H1 (cell line): ENCODE measurements around the gene POLE3. TPM values are rescaled to one million over a fixed set of nuclear protein-coding genes. Genes with fewer than 3 reads are reported as not detected.

ENCODE experiments used
- CTCF ChIA-PET: fragments of 300-600 bp; sonication (Branson Sonifier 250); formaldehyde crosslinking; loops from one replicate; lab custom pipeline; 2021; ENCODE audit not compliant: partially characterized antibody; lab: Charles Lee
- POLR2A ChIA-PET: fragments of 300-600 bp; sonication (Branson Sonifier 250); formaldehyde crosslinking; loops from one replicate; lab custom pipeline; 2021; ENCODE audit warnings: inconsistent platforms; ENCODE audit not compliant: partially characterized antibody; lab: Charles Lee
- DNase-seq, 2 experiments: peaks; one replicate each; pipeline versions ENCODE4 v3.0.0 to v3.0.0-alpha.2; 2010 to 2022; ENCODE audit warnings: low spot score in 2 of 2, low read depth in 1 of 2, mixed read lengths in 1 of 2
- FAIRE-seq: peaks from 2 replicates; lab custom pipeline; 2011; peaks lifted over from hg19 to GRCh38; lab: Jason Lieb, UNC
- H2AFZ ChIP-seq: 2 replicates; pipeline ENCODE4 v1.8.1; 2012; ENCODE audit warnings: low read length, inconsistent platforms
- H2AK5ac ChIP-seq: 2 replicates; pipeline ENCODE4 v1.6.1; 2013; ENCODE audit warnings: low read depth, low read length
- H2BK120ac ChIP-seq: replicated peaks from 2 replicates; pipeline ENCODE3; 2013; ENCODE audit warnings: low read depth, low read length, inconsistent platforms
- H2BK12ac ChIP-seq: 2 replicates; pipeline ENCODE4 v1.6.1; 2013; ENCODE audit warnings: low read depth, low read length
- H2BK15ac ChIP-seq: 2 replicates; pipeline ENCODE4 v1.6.1; 2013; ENCODE audit warnings: low read length
- H2BK20ac ChIP-seq: 2 replicates; pipeline ENCODE4 v1.6.1; 2013; ENCODE audit warnings: low read length
- H2BK5ac ChIP-seq: 2 replicates; pipeline ENCODE4 v1.6.1; 2013; ENCODE audit warnings: low read depth, low read length
- H3K14ac ChIP-seq: 2 replicates; pipeline ENCODE4 v1.6.1; 2013; ENCODE audit warnings: inconsistent platforms; ENCODE audit not compliant: insufficient read length
- H3K18ac ChIP-seq: 2 replicates; pipeline ENCODE4 v1.6.1; 2013; ENCODE audit warnings: low read length; ENCODE audit errors: extremely low read depth
- H3K23ac ChIP-seq: 2 replicates; pipeline ENCODE4 v1.6.1; 2013; ENCODE audit warnings: inconsistent platforms; ENCODE audit not compliant: insufficient read length
- H3K23me2 ChIP-seq: 2 replicates; pipeline ENCODE4 v1.6.1; 2013; ENCODE audit warnings: low read depth, low read length
- H3K27ac ChIP-seq: 2 replicates; pipeline ENCODE4 v1.6.1; 2011; ENCODE audit warnings: low read depth, low read length, inconsistent platforms
- H3K27me3 ChIP-seq, 4 experiments: replicated peaks in 1 of 4; 1 replicate in 1 of 4; 2 replicates in 3 of 4; pipeline versions ENCODE4 v1.6.1 to v1.8.1; 2011 to 2013; ENCODE audit warnings: low read length in 3 of 4, mild to moderate bottlenecking in 3 of 4, inconsistent platforms in 2 of 4, mixed read lengths in 2 of 4, moderate library complexity in 1 of 4; ENCODE audit not compliant: control insufficient read depth in 3 of 4, insufficient read depth in 3 of 4; ENCODE audit errors: extremely low read depth in 1 of 4
- H3K36me3 ChIP-seq, 4 experiments: 2 replicates each; pipeline versions ENCODE4 v1.6.1 to v1.8.1; 2011 to 2013; ENCODE audit warnings: mild to moderate bottlenecking in 4 of 4, low read length in 3 of 4, moderate library complexity in 2 of 4, control low read depth in 1 of 4, inconsistent platforms in 1 of 4; ENCODE audit not compliant: insufficient read depth in 4 of 4, control insufficient read depth in 2 of 4
- H3K4ac ChIP-seq: replicated peaks from 2 replicates; pipeline ENCODE3; 2013; ENCODE audit warnings: low read length, low read depth, mixed read lengths, inconsistent platforms; ENCODE audit not compliant: insufficient read length
- H3K4me1 ChIP-seq, 4 experiments: replicated peaks in 1 of 4; 1 replicate in 1 of 4; 2 replicates in 3 of 4; pipeline versions ENCODE4 v1.6.1 to v1.8.1; 2011 to 2013; ENCODE audit warnings: low read length in 3 of 4, inconsistent platforms in 2 of 4, mixed read lengths in 1 of 4; ENCODE audit not compliant: insufficient read depth in 4 of 4, control insufficient read depth in 3 of 4
- H3K4me2 ChIP-seq, 2 experiments: 2 replicates each; pipeline versions ENCODE4 v1.6.1 to v1.8.1; 2011 to 2013; ENCODE audit warnings: low read depth in 2 of 2, low read length in 2 of 2, control low read depth in 1 of 2, inconsistent platforms in 1 of 2, mild to moderate bottlenecking in 1 of 2; ENCODE audit not compliant: insufficient read depth in 1 of 2
- H3K4me3 ChIP-seq, 4 experiments: fragments of 200-600, 300-600 bp in 1 of 4; sonication (generic), shearing (Covaris generic), sonication (Bioruptor Twin) in 1 of 4; 2 replicates each; pipeline versions ENCODE4 v1.5.1 to v1.8.1; 2011 to 2016; ENCODE audit warnings: low read length in 4 of 4, low read depth in 3 of 4, control low read depth in 2 of 4, inconsistent platforms in 2 of 4, mild to moderate bottlenecking in 2 of 4, mixed read lengths in 1 of 4, moderate library complexity in 1 of 4; ENCODE audit not compliant: insufficient read depth in 2 of 4; ENCODE audit errors: extremely low read depth in 1 of 4
- H3K56ac ChIP-seq: replicated peaks from 2 replicates; pipeline ENCODE3; 2013; ENCODE audit warnings: low read depth, mild to moderate bottlenecking, mixed read lengths, low read length, inconsistent platforms; ENCODE audit not compliant: insufficient read length
- H3K79me1 ChIP-seq: 2 replicates; pipeline ENCODE4 v1.6.1; 2013; ENCODE audit warnings: low read depth, low read length, control low read depth
- H3K79me2 ChIP-seq, 2 experiments: 2 replicates each; pipeline versions ENCODE4 v1.6.1 to v1.8.1; 2012 to 2013; ENCODE audit warnings: low read length in 2 of 2, mild to moderate bottlenecking in 2 of 2, inconsistent platforms in 1 of 2; ENCODE audit not compliant: insufficient read depth in 2 of 2, control insufficient read depth in 1 of 2
- H3K9ac ChIP-seq, 4 experiments: replicated peaks in 1 of 4; 1 replicate in 1 of 4; 2 replicates in 3 of 4; pipeline versions ENCODE4 v1.6.1 to v1.8.1; 2011 to 2013; ENCODE audit warnings: low read depth in 3 of 4, low read length in 3 of 4, control low read depth in 2 of 4, mild to moderate bottlenecking in 2 of 4, moderate library complexity in 2 of 4, inconsistent platforms in 1 of 4; ENCODE audit errors: extremely low read depth in 1 of 4
- H3K9me3 ChIP-seq, 2 experiments: 2 replicates each; pipeline versions ENCODE4 v1.6.1 to v1.8.1; 2012 to 2013; ENCODE audit warnings: mild to moderate bottlenecking in 2 of 2, moderate library complexity in 2 of 2, control low read depth in 1 of 2, inconsistent platforms in 1 of 2, low read depth in 1 of 2, low read length in 1 of 2, mixed read lengths in 1 of 2; ENCODE audit not compliant: insufficient read depth in 2 of 2
- H4K20me1 ChIP-seq, 2 experiments: replicated peaks in 1 of 2; 2 replicates each; pipeline versions ENCODE3 to v1.8.1; 2011 to 2013; ENCODE audit warnings: inconsistent platforms in 2 of 2, low read length in 2 of 2, mild to moderate bottlenecking in 1 of 2; ENCODE audit not compliant: insufficient read depth in 2 of 2, control insufficient read depth in 1 of 2
- H4K5ac ChIP-seq: 2 replicates; pipeline ENCODE4 v1.6.1; 2013; ENCODE audit warnings: low read length, low read depth, mixed read lengths, inconsistent platforms; ENCODE audit not compliant: insufficient read length
- H4K8ac ChIP-seq: 2 replicates; pipeline ENCODE4 v1.8.0; 2013; ENCODE audit warnings: mild to moderate bottlenecking, moderate library complexity, low read length, inconsistent platforms; ENCODE audit not compliant: insufficient read depth; ENCODE audit errors: extremely low read depth
- H4K91ac ChIP-seq: replicated peaks from 2 replicates; pipeline ENCODE3; 2013; ENCODE audit warnings: low read length, mixed read lengths, inconsistent platforms; ENCODE audit not compliant: insufficient read length
- CHD2 ChIP-seq: IDR thresholded peaks from 2 replicates; pipeline ENCODE4 v1.6.1; 2012; ENCODE audit warnings: low read length, improper control_type of control experiment
- EZH2 ChIP-seq: fragments of 200-600 bp; sonication (generic); IDR thresholded peaks from 2 replicates; pipeline ENCODE4 v1.7.1; 2012; ENCODE audit warnings: low read depth, mild to moderate bottlenecking, moderate library complexity, low read length, inconsistent platforms; ENCODE audit not compliant: severe bottlenecking
- GABPA ChIP-seq: IDR thresholded peaks from 2 replicates; pipeline ENCODE4 v1.6.1; 2011; ENCODE audit warnings: mild to moderate bottlenecking, low read length, moderate library complexity, borderline replicate concordance; ENCODE audit not compliant: insufficient read depth
- GTF2F1 ChIP-seq: IDR thresholded peaks from 2 replicates; pipeline ENCODE4 v1.6.1; 2012; ENCODE audit warnings: low read depth, low read length, improper control_type of control experiment, borderline replicate concordance
- MAFK ChIP-seq: IDR thresholded peaks from 2 replicates; pipeline ENCODE4 v1.6.1; 2012; ENCODE audit warnings: low read depth, mild to moderate bottlenecking, improper control_type of control experiment, low read length
- PHF8 ChIP-seq: fragments of 200-600 bp; sonication (generic); conservative IDR thresholded peaks from 2 replicates; pipeline ENCODE4 v1.7.1; 2012; ENCODE audit warnings: low read depth, mild to moderate bottlenecking, inconsistent platforms, low read length, moderate library complexity
- RBBP5 ChIP-seq: IDR thresholded peaks from 2 replicates; pipeline ENCODE4 v1.7.1; 2012; ENCODE audit warnings: low read depth, mild to moderate bottlenecking, inconsistent platforms, low read length, moderate library complexity, borderline replicate concordance
- RXRA ChIP-seq: IDR thresholded peaks from 2 replicates; pipeline ENCODE4 v1.6.1; 2011; ENCODE audit warnings: low read depth, mild to moderate bottlenecking, low read length, moderate library complexity; ENCODE audit not compliant: insufficient read depth
- SP1 ChIP-seq: IDR thresholded peaks from 2 replicates; pipeline ENCODE4 v1.6.1; 2011; ENCODE audit warnings: low read depth, low read length
- YY1 ChIP-seq: IDR thresholded peaks from 2 replicates; pipeline ENCODE4 v1.6.1; 2011; ENCODE audit warnings: low read depth, mild to moderate bottlenecking, low read length
- WGBS, 2 experiments: shearing (Covaris generic) in 1 of 2; methylation state at CpG; one replicate each; pipeline versions ENCODE4 v1.1.6 to v1.1.7; 2013 to 2015; ENCODE audit warnings: low lambda C conversion rate in 2 of 2, mixed read lengths in 2 of 2, inconsistent platforms in 1 of 2, low coverage in 1 of 2, missing lambda C conversion rate in 1 of 2; ENCODE audit not compliant: insufficient replicate concordance in 2 of 2, insufficient coverage in 1 of 2, insufficient read length in 1 of 2; ENCODE audit errors: extremely low coverage in 1 of 2, missing lambda C conversion rate in 1 of 2; 5-methylcytosine and 5-hydroxymethylcytosine counted together
- polyA plus RNA-seq, 7 experiments: library from polyadenylated mRNA; depleted of rRNA in 3 of 7; stranded (reverse) in 5 of 7; unstranded in 2 of 7; fragments of >200 nt in 5 of 7; fragments of 200-250 nt in 2 of 7; gene quantifications; 1 replicate in 5 of 7; 2 replicates in 1 of 7; 4 replicates in 1 of 7; pipeline versions ENCODE4 v1.2.1 to v1.2.3, GENCODE V29; 2011 to 2013; ENCODE audit warnings: missing spikeins in 2 of 7, mixed read lengths in 2 of 7
- total RNA-seq: library from RNA; stranded (reverse); fragmentation: NEBNext Ultra II Directional; extraction: Animal tissue kit (Norgen Biotek cat#: 25700); gene quantifications from 2 replicates; pipeline ENCODE4 v1.2.1, GENCODE V29; 2021

Gene POLE3
- total and polyA plus RNA-seq, 2 of the 8 experiments (the other 6 are each of a cell fraction or from before 2014, with no cell fraction given) = 52.7 to 77.3 TPM

DNA sequence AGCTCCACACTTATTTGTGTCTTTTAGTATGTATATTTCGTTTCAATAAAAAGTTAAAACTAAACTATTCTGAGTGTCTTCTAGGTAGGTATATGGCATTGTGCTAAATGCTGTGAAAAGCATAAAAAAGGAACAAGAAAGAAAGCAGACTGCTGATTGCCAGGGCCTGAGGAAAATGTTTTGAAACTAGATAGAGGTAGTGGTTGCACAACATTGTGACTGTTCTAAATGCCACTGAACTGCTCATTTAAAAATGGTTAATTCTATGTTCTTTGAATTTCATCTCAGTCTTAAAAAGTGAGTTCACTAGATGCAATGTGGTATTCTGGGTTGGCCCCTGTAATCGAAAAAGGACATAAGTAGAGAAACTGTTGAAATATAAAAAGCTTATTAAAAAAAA is 6.8 kb downstream of the POLE3 start:
- H2BK12ac ChIP-seq = no peak overlapping the region
- 79% methylated on average over 2 of the region's 2 CpGs; no CpG with 5 or more reads in 1 of the 2 experiments for WGBS, 2 experiments
- H2AK5ac ChIP-seq = no peak overlapping the region
- H3K4ac ChIP-seq = no peak overlapping the region
- H3K27ac ChIP-seq = no peak overlapping the region
- no peak overlapping the region for H3K9ac ChIP-seq
- no peak overlapping the region for H3K4me2 ChIP-seq
- no peak overlapping the region for H2AFZ ChIP-seq
- H2BK20ac ChIP-seq = no peak overlapping the region
- ChIA-PET CTCF (interaction anchor here (0.9 to 9.0 kb wide), 9 partner anchors 10 to 253 kb away, joined by 3 to 61 read pairs (median 4); no protein-coding TSS in a partner anchor), POLR2A (interaction anchor here (0.5 to 6.3 kb wide), 4 partner anchors 7 to 191 kb away, joined by 3 to 43 read pairs (median 3); partner anchors contain the start of genes C9orf43 and POLE3)
- no peak overlapping the region for H4K91ac ChIP-seq
- H3K14ac ChIP-seq = no peak overlapping the region
- H3K56ac ChIP-seq = no peak overlapping the region
- peaks cover 0 to 2% (median under 1%) of the 10 kb centered on the region in 4 experiments; a peak in 3 of 7 replicates for H3K4me1 ChIP-seq
- no peaks in the 10 kb centered on the region; the same call in 1 of the 2 replicates for H3K79me1 ChIP-seq
- peaks cover 12 to 14% (median 13%) of the 10 kb centered on the region in 4 experiments for H3K36me3 ChIP-seq
- H2BK120ac ChIP-seq = no peak overlapping the region
- DNase-seq (no peak), FAIRE-seq (no peak)
- H4K8ac ChIP-seq = no peak overlapping the region
- no peak for TF ChIP-seq GABPA
- TF ChIP-seq YY1 = no peak
- no peak for TF ChIP-seq EZH2
- no peak for TF ChIP-seq MAFK
- TF ChIP-seq GTF2F1 = no peak
- no peak for TF ChIP-seq RBBP5
- no peak for TF ChIP-seq CHD2
- TF ChIP-seq PHF8 = no peak
- TF ChIP-seq SP1 = no peak
- no peak for TF ChIP-seq RXRA
- H3K9me3 ChIP-seq = no peaks in the 10 kb centered on the region
- no peak overlapping the region for H2BK5ac ChIP-seq
- no peaks in the 10 kb centered on the region for H3K27me3 ChIP-seq
- H4K5ac ChIP-seq = no peak overlapping the region
- H3K18ac ChIP-seq = no peak overlapping the region
- H3K23me2 ChIP-seq = no peaks in the 10 kb centered on the region
- no peak overlapping the region for H3K4me3 ChIP-seq
- no peak overlapping the region for H2BK15ac ChIP-seq
- H3K23ac ChIP-seq = no peak overlapping the region
- peaks cover 0 to 9% of the 10 kb centered on the region in 2 experiments; a peak in 3 of 4 replicates for H3K79me2 ChIP-seq
- no peaks in the 10 kb centered on the region for H4K20me1 ChIP-seq
